ENCODE data around the gene PDCD1. TPM values are rescaled to one million over a fixed set of nuclear protein-coding genes. Genes with fewer than 3 reads are reported as not detected.

Gene PDCD1
- total and polyA plus RNA-seq, 12 donors, result 1.3 to 14.2 (median 3.2) TPM

DNA sequence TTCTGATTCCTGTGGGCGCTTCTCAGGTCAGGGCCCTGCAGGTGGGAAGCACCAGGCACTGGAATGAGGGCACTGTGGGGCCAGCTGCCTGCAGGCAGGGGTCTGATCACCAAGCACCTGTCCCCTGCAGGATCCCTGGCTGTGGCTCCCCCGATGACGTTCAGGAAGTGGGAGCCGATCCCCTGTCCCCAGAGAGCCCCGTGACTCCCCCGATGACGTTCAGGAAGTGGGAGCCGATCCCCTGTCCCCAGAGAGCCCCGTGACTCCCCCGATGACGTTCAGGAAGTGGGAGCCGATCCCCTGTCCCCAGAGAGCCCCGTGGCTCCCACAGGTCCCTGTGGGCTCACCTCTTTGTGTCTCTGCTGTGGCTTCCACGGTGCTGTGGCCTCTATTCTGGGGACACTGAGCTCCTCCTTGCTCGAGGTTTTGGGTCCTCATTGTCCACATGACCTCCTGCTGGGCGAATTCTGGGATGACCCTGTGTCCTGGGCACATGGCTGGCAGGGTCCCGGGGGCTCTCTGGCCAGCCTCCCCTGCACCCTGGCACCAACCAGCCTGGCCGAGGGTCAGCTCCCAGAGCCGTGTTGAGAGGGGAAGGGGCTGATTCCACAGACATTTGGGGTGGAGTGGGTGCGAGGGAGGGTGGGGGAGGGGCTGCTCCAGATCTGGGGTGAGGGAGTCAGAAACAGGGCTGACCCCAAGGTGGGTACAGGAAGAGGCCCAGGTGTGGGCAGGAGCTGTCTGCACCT is 44.9 kb downstream of the PDCD1 start:
- DNase-seq (peak; percentile 29 to 36), ATAC-seq (peak in 5 of 8 donors; percentile 9 to 82 (median 60))
- Histone ChIP-seq H3K4me3 (no peak overlapping the region), H3K27me3 (peaks cover 0 to 4% (median 0%) of the 10 kb centered on the region in 7 donors), H3K27ac (peak overlapping the region in 5 of 10 donors; percentile 29 to 58 (median 37)), H3K36me3 (no peaks in the 10 kb centered on the region), H3K4me1 (peaks cover 3 to 39% (median 18%) of the 10 kb centered on the region in 9 donors), H3K9me3 (no peaks in the 10 kb centered on the region)
- whole genome bisulfite sequencing, 2 donors, result 47 to 70% methylated on average over 19 to 20 of the region's 20 CpGs
- intact Hi-C loops (cut with DNase I), result no loop called here
- TF ChIP-seq, protein P1, sequence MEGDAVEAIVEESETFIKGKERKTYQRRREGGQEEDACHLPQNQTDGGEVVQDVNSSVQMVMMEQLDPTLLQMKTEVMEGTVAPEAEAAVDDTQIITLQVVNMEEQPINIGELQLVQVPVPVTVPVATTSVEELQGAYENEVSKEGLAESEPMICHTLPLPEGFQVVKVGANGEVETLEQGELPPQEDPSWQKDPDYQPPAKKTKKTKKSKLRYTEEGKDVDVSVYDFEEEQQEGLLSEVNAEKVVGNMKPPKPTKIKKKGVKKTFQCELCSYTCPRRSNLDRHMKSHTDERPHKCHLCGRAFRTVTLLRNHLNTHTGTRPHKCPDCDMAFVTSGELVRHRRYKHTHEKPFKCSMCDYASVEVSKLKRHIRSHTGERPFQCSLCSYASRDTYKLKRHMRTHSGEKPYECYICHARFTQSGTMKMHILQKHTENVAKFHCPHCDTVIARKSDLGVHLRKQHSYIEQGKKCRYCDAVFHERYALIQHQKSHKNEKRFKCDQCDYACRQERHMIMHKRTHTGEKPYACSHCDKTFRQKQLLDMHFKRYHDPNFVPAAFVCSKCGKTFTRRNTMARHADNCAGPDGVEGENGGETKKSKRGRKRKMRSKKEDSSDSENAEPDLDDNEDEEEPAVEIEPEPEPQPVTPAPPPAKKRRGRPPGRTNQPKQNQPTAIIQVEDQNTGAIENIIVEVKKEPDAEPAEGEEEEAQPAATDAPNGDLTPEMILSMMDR (IDR thresholded peaks at IDR 0.05), result no peak

DNA sequence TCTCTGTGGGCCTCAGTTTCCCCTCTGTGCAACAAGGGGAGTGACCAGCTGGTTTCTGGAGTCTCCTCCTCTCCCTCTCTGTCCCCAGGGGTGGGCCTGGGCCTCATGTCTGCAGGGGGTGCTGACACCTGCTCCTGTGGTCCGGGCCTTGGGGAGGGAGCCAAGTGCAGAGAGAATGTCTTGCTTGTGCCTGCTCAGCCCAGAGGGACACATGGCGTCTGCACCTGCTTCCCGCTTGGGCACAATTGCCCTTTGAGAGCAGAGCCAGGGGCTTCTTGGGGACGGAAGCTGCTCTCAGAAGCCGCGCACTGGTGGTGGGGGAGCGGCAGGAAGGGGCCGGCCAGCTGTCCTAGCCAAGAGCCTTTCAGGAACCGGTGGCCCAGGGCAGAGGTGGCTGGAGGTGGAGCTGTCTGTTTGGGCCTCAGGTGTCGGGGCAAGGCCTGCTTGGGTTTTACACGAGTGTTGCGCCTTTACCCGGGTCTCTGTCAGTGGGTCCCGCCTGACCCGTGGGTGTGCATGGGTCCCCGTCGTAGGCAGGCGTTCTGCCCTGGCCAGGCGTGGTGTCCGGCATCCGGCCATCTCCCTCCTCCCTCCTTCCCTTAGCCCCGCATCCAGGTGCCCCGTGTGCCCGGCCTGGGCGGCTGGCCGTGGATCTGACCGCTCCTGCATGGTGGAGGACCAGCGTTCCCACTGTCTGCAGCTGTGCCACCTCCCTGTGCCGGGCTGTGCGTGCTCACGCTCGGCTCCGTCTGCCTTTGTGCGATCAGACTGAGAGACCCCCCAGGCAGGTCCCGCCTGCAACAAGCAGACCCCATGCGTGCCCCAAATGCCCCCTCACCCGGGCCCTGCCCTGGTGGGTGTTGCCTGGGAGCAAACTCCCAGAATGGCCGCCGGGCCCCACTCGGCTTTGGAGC is 45.7 kb downstream of the PDCD1 start:
- Histone ChIP-seq H3K27me3 (peaks cover 0 to 4% (median 0%) of the 10 kb centered on the region in 7 donors), H3K36me3 (no peaks in the 10 kb centered on the region), H3K9me3 (no peaks in the 10 kb centered on the region), H3K4me1 (peaks cover 3 to 39% (median 18%) of the 10 kb centered on the region in 9 donors), H3K27ac (peak overlapping the region in 2 of 10 donors; percentile 7 to 25), H3K4me3 (no peak overlapping the region)
- TF ChIP-seq, protein P1 (IDR thresholded peaks at IDR 0.05), result no peak
- WGBS, 2 donors, result 83 to 85% methylated on average over 37 to 40 of the region's 40 CpGs
- DNase-seq (peak in 1 of 2 donors; percentile 14), ATAC-seq (peak in 1 of 8 donors; percentile 41)
- intact Hi-C loops (cut with DNase I), result no loop called here

DNA sequence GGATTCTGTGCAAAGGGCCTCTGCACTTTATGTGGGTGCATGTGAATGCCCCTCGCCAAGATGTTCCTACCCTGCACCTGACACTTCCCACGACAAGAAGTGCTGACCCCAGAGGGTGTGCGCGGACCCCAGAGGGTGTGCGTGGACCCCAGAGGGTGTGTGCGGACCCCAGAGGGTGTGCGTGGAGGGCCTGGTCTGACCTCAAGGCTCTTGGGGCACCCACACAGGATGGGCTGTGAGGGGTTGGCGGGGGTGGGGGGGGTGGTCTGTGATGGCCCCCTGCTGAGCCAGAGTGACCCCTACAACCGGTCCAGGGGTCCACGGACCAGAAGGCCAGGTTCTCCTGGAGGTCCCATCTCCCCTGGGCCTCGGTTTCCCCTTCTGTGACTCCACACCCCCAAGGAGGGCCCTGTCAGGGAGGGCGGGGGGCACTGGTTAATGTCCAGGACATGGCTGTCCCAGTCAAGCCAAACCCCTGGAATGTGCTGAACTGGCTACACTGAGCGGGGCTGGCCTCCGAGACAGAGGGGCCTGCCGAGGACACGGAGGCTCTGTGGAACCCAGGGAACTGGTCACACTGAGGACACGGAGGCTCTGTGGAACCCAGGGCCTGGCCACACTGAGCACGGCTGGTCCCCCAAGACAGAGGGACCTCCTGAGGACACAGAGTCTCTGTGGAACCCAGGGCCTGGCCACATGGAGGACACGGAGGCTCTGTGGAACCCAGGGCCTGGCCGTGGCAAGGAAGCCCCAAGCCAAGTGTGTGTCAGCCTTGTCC is 46.6 kb downstream of the PDCD1 start:
- 79 to 89% methylated on average over 20 of the region's 20 CpGs for WGBS, 2 donors
- peak overlapping the region in 1 of 10 donors; percentile 13 for H3K27ac ChIP-seq

More for the DNA sequence above, 46.6 kb downstream of the PDCD1 start:
- intact Hi-C loops (cut with DNase I), result no loop called here
- no peaks in the 10 kb centered on the region for H3K36me3 ChIP-seq
- no peak overlapping the region for H3K4me3 ChIP-seq
- H3K9me3 ChIP-seq, result no peaks in the 10 kb centered on the region
- H3K27me3 ChIP-seq, result peaks cover 0 to 4% (median 0%) of the 10 kb centered on the region in 7 donors
- DNase-seq, result no peak
- TF ChIP-seq, protein P1 (IDR thresholded peaks at IDR 0.05), result no peak
- ATAC-seq, result no peak
- H3K4me1 ChIP-seq, result peaks cover 3 to 34% (median 18%) of the 10 kb centered on the region in 9 donors
